LNCaP clone FGC (cell line): ENCODE data around the gene INTS6.

ENCODE experiments used
- DNase-seq: peaks from one replicate; pipeline ENCODE4 v3.0.0-alpha.2; 2011; ENCODE audit warnings: low read depth
- H3K4me3 ChIP-seq: 2 replicates; pipeline ENCODE4 v1.5.1; 2011; ENCODE audit warnings: mild to moderate bottlenecking, low read depth, low read length, control low read depth
- TF ChIP-seq, protein P1 (sequence below): IDR thresholded peaks from 2 replicates; pipeline ENCODE4 v1.5.1; 2012; ENCODE audit warnings: mild to moderate bottlenecking; ENCODE audit not compliant: control insufficient read depth, insufficient read depth; ENCODE audit errors: extremely low read depth

Gene INTS6

DNA sequence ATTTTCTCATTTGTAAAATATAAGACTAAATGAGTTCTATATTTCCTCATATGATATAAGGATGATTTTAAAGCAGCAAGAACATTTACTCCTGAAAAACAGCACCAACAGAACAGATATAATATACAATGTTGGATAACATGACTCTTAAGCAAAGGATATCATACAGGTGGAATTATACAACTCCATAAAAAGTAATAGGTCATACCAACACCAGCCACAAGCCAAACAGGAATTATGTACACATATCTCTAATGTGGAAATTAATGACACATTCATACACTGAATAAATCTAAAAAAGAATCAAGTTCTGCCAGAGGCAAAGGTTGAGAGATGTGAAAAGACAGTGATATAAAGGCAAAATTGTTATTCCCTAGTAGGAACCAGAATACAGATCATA lies 25.9 kb downstream of the INTS6 start:
- no peak for DNase-seq
- no peak overlapping the region for H3K4me3 ChIP-seq
- TF ChIP-seq, protein P1, sequence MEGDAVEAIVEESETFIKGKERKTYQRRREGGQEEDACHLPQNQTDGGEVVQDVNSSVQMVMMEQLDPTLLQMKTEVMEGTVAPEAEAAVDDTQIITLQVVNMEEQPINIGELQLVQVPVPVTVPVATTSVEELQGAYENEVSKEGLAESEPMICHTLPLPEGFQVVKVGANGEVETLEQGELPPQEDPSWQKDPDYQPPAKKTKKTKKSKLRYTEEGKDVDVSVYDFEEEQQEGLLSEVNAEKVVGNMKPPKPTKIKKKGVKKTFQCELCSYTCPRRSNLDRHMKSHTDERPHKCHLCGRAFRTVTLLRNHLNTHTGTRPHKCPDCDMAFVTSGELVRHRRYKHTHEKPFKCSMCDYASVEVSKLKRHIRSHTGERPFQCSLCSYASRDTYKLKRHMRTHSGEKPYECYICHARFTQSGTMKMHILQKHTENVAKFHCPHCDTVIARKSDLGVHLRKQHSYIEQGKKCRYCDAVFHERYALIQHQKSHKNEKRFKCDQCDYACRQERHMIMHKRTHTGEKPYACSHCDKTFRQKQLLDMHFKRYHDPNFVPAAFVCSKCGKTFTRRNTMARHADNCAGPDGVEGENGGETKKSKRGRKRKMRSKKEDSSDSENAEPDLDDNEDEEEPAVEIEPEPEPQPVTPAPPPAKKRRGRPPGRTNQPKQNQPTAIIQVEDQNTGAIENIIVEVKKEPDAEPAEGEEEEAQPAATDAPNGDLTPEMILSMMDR, result no peak

GRCh38 chr13:51425410-51426042 lies 27.3 kb downstream of the INTS6 start:
- DNase-seq, result no peak
- H3K4me3 ChIP-seq, result no peak overlapping the region
- TF ChIP-seq, protein P1, result no peak

GRCh38 chr13:51423766-51424165 lies 29.1 kb downstream of the INTS6 start:
- TF ChIP-seq, protein P1, result no peak
- no peak for DNase-seq

DNA sequence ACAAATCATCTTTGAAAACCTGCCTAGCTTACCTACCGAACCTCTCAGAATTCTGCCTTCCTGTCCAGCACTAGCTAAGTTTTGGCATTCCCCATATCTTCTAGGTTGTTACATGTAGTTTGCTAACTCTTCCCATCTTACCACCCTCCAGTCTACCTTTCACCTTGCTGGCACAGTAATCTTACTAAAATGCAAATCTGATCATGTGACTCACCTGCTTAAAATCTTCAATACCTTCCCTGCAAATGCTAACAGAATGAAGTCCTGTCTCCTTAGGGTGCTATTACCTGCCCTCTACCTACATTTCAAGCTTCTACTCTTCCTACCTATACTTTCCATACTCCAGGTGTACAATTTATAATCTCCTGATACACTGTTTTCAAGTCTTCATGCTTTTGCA lies 30.4 kb downstream of the INTS6 start:
- TF ChIP-seq, protein P1, result no peak

More at GRCh38 chr13:51423766-51424165, 29.1 kb downstream of the INTS6 start:
- H3K4me3 ChIP-seq, result no peak overlapping the region

GRCh38 chr13:51420681-51421490 lies 31.9 kb downstream of the INTS6 start:
- H3K4me3 ChIP-seq, result no peak overlapping the region
- no peak for DNase-seq
- TF ChIP-seq, protein P1, result no peak

More for the DNA sequence above, 30.4 kb downstream of the INTS6 start:
- DNase-seq, result no peak
- no peak overlapping the region for H3K4me3 ChIP-seq

DNA sequence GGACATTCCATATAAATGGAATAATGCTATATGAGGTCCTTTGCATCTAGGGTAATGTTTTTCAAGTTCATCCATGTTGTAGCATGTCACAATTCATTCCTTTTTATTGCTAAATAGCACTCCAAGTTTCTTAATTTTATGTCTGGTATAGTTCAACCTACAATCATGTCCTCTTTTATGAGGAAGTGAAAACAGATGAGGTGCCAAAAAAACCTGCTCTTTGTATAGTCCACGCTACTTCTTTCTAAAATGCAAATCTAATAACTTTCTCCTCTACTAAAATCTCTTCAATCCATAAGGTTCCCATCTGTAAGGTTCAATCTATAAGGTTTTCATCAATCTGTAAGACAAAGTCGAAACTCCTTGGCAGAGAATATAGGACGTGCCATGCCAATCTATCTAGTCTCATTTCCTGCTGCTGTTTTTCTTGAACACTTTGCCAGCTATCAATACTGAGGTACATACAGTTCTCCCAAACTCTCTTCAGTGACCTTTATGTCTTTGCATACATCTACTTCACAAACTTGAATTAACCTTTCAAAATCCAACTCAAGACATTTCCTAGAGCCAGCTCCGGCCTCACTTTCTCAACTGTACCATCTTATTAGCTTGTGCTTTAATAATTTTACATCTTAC lies 33.7 kb downstream of the INTS6 start:
- TF ChIP-seq, protein P1, result no peak
- H3K4me3 ChIP-seq, result no peak overlapping the region
- DNase-seq, result no peak
